ENCODE results near the gene COL6A1.

Gene COL6A1, protein sequence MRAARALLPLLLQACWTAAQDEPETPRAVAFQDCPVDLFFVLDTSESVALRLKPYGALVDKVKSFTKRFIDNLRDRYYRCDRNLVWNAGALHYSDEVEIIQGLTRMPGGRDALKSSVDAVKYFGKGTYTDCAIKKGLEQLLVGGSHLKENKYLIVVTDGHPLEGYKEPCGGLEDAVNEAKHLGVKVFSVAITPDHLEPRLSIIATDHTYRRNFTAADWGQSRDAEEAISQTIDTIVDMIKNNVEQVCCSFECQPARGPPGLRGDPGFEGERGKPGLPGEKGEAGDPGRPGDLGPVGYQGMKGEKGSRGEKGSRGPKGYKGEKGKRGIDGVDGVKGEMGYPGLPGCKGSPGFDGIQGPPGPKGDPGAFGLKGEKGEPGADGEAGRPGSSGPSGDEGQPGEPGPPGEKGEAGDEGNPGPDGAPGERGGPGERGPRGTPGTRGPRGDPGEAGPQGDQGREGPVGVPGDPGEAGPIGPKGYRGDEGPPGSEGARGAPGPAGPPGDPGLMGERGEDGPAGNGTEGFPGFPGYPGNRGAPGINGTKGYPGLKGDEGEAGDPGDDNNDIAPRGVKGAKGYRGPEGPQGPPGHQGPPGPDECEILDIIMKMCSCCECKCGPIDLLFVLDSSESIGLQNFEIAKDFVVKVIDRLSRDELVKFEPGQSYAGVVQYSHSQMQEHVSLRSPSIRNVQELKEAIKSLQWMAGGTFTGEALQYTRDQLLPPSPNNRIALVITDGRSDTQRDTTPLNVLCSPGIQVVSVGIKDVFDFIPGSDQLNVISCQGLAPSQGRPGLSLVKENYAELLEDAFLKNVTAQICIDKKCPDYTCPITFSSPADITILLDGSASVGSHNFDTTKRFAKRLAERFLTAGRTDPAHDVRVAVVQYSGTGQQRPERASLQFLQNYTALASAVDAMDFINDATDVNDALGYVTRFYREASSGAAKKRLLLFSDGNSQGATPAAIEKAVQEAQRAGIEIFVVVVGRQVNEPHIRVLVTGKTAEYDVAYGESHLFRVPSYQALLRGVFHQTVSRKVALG

DNA sequence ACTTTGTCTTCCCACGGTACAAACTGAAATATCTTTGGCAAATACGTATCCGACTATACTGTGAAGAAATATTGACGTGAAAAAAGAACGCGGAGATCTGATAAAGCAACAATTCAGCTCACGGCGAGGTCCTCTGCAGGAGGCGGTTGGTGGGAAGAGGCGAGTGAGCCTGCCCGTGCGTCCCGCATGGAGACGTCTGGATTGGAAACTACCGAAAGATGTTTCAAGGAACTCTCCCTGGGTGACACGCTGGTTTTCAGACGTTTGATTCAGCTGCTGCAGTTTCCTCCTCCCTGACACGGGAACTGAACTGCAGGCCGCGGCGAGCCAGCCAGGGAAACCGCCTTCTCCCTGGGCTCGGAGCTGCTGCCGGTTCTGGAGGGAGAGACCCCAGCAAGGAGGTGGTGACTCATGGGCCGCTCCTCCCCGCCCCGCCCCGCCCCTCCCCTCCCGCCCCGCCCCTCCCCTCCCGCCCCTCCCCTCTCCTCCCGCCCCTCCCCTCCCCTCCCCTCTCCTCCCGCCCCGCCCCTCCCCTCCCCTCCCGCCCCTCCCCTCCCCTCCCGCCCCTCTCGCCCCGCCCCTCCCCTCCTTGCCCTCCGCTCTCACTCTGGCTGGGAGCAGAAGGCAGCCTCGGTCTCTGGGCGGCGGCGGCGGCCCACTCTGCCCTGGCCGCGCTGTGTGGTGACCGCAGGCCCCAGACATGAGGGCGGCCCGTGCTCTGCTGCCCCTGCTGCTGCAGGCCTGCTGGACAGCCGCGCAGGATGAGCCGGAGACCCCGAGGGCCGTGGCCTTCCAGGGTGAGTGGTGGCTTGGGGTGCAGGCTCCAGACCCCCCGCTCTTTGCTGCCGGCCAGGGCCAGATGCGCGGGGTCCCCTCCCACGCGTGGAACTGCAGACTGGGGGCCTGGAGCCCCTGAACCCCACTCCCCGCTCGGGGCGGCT, at the start of gene COL6A1:
TSS of gene COL6A1 (plus strand) at position 620 of the 941 bp plus-strand sequence. CDS start at position 701, 81 bp downstream.
- no peak for DNase-seq

DNA sequence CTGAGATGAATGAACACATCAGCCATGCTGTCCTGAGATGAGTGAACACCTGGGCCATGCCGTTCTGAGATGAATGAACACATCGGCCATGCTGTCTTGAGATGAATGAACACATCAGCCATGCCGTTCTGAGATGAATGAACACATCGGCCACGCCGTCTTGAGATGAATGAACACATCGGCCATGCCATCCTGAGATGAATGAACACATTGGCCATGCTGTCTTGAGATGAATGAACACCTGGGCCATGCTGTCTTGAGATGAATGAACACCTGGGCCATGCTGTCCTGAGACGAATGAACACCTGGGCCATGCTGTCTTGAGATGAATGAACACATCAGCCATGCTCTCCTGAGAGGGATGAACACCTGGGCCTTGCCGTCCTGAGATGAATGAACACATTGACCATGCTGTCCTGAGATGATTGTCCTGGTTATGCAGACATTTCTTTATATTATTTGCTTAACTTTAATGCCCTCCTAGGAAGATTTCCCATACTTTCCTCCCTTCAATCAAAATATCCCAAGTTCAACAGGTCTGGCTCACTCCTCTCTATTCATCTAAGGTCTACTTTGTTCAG, 48.6 kb upstream of the COL6A1 start:
- DNase-seq: no peak

DNA sequence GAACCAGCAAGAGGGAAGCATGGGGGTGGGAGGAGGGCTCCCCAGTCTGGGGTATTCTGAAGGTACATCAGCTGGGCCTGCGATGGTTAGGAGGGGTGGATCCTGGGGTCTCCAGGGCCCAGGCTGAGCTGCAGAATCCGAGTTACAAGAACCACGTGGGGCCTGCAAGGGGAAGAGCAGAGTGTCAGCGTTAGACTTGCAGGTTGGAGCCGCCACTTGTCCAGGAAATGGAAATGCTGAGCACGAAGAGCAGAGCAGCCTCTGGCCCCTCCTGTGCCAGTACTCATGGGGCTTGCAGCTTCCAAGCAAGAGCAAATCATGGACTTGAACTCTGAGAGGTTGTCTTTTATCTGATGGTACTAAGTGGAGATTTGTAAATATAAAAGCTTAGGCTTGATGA, 47.5 kb upstream of the COL6A1 start:
- no peak for DNase-seq

DNA sequence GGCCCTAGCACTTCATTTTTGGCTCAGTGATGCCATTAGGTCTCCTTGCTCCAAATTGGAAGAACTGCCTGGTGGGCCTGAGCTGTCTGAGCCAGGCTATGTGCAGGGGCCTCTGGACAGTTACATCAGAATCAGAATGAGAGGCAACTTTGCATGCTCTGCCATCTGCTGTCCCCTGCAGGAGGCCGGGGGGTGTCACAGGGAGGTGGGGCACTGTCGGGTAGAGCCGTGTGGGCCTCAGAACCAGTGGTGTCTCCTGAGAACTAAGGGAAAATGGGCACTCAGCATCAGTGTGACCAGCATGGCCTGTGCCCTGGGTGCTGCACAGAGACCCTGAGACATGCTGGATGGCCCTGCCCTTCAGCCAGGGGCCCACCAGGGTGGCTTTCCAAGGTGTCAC, 47.0 kb upstream of the COL6A1 start:
- no peak for DNase-seq

DNA sequence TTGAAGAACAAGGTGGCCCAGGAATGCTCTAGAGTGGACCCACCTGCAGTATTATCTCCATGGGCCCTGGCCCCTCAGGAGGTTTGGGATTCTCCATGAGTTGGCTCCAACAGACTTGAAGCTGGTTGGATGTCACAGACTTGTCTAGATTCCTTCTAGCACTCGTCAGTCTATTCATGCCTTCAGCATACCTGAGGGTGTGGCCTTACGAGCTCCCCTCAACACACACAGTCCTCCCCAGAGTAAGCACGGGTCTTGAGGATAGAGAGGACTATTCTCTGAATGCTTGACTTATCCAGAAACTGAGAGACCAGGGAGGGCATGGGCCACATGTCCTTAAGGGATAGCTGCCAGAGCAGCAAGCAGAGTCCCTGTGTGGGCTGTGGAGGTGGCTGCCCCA, 45.9 kb upstream of the COL6A1 start:
- DNase-seq: no peak

DNA sequence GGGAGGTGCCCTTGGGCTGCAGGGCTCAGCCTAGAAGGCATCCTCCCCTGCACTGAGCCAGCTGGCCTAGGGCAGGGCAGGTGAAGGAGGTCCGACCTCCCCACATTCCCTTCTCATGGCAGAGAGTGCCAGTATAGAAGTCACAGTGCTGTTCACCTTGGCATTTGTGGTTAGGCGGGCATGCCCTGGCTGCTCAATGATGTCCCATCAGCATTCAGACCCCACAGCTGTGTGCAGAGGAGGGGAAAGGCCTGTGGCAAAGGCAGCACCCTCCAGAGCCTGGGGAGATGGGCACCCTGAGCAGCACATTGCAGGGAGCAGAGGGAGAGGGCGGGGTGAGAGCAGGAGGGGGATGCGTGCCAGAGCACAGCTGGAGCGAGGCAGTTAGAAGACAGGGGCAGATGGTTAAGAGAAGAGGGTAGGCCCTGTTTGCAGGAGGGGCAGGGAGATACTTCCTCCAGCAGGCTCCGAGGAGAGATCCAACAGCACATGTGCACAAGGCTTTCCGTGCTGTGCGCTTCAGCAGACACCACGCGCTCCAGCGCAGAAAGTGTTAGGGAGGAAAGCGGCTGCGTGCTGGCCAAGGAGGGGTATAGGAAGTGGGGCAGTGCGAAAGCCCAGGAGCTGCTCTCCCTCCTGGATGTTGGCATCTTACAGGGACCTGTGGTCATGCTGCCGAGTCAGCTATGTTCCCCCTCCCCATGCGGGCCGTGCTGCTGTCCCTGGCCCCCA, 43.7 kb upstream of the COL6A1 start:
- no peak for DNase-seq

DNA sequence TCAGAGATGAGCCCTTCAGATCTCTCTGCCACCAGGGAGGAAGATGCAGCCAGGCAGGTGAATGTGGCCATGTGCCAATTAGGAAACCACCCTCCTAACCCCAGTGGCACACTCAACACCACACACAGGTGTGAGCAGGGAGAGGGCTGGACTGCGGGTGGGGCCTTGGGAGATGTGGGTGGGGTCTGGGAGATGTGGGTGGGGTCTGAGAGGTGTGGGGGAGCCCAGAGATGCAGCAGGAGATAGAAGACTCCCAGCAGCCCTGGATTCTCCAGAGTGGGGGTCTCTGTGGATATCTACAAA, 43.2 kb upstream of the COL6A1 start:
- no peak for DNase-seq

DNA sequence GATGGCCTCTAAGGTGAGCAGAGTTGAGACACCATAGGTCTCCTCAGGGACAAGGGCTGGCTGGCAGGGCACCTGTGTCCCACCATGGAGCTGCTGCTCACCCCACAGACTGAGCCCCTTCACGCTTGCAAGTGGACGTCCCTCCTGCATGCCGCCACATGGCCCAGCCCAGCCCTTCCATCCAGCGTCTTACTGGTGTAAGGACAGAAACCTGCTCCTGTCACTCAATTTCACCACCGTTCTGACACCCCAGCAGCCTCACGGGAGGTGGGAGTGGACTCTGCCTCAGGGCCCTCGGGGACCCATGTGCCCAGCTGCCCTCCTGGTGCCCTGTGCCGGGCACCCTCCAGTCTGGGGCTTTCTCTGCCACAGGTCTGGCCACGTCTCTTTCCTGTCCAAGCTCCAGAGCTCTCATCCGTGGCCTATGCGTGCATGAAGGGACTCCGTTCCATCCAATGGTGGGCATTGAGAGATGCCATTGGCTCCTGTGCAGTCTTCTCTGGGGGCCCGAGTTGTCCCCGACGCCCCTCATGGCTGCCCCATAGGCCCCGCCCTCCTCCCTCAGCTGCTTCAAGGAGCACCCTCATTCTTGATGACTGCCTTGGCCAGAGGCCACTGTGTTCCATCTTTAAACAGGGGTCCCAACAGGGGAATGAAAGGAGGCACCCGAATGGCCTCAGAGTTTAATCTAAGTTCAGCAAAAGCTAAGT, 42.6 kb upstream of the COL6A1 start:
- no peak for DNase-seq

DNA sequence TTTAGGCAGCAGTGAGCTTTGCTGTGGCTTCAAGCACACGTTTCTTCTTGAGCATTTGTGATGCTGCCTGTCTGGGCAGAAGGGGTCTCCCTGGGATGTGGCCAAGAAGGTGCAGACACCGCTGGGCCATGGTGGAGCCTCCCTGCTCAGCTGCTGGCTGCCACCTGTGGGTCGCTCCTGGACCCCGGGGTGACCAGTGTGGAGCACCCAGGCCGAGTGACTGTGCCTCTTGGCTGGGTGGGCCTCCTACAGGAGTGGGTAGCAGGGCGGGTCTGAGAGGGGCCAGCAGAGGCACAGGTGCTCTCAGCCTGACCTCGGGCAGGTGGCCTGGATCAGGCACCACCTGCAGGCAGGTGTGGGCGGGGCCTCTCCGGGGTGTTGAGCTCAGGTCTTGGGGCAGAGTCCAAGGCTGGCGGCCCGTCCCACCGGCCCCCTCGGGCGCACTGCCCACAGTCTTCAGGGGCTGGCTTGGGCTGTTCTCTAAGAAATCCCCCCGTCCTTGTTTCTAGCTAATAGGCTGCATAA, 42.0 kb upstream of the COL6A1 start:
- DNase-seq: no peak

DNA sequence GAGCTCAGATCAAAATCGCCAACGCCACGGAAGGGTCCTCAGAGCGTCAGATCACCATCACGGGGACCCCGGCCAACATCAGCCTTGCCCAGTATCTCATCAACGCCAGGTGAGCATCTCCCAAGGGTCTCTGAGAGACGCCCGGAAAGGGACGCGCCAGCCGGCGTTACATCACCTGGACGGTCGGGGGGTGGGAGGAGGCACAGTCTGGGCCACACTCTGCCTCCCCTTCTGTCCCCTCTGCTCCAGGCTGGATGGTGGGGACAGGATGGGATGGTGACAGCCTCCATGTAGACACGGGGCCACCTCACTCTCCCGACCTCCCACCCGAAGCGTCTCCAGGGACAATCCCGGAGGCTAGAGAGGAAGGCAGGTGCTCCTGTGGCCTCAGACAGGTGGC, 41.5 kb upstream of the COL6A1 start:
- no peak for DNase-seq

DNA sequence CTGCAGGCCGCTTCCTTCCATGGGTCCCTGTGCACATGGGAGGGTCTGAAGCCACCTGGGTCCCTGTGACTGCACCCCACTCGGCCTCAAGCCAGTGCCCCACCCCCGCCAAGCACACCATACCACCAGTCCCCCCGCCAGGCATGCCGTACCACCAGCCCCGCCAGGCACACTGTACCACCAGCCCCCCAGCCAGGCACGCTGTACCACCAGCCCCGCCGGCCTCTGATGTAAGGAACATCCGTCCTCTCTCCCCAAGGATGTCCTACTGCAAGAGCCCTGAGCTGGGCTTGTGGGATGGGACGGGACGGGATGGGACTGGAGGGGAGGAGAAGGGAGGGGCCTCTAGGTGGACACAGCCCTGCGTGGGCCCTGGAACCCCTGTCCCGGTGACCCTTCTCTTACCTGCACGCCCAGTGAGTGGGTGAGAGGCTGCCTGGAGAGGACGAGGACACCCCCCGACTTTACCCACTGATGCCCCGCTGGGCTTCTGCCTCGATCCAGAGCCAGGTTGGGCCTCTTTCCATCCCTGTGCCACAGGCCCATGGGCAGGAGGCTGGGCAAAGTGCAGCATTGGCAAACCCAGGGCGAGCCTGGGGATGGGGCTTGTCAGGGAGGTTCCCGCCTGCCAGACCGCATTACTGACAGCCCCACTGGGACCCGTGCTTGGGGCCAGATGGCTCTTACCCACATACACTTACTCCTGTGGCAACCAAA, 40.8 kb upstream of the COL6A1 start:
- DNase-seq: no peak

DNA sequence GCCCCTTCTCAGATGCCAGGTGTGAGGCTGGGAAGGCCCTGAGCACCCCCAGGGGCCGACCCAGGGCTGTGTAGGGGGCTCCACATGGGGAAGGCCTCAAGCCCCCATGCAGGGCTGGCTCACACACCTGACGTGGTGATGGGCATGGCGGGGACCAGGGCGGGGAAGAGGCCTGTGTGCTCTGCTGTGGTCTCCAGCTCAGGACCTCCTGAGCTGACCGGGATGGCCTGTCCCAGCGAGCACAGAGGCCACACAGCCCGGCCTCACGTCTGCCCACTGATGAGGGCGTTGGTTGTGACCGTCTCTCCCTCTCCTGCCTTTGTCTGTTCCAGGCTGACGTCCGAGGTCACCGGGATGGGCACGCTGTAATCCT, 40.2 kb upstream of the COL6A1 start:
- DNase-seq: no peak

DNA sequence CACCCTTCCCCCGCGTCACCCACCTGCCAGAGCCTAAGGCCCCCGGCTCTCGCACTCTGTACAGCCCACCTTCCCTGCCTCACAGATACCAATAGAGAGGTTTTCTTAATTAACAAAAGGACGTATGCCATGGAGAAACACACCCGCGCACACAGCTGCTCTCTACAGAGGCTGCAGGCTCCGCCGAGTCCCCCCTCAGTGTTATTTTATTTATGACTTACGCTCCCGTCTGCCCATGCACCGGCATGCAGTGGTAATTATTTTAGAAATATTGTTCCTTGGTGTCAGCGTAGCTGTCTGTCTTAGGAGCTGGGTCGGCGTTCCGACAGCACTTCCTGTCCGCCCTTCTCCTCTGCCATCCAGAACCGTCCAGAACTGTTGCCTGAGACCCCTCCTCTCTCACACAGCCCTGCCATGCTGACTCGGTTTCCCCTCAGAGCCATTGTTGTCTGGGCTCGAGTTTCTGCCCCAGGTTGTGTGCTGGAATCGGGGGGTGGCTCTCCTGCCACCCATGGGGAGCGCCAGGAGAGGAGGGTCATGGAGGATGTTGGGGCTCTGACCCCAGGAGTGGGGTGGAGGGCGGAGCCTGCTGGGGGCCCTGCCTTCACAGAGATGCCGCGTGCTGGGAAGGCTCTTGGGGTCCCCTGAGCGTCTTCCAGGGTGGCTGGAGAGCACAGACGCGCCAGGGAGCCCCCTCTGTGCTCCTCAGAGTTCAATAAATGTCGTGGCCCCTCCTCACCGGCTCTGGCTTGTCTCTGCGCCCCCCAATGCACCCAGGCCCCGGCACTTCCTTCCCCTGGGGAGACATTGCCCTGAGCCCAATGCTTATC, 39.6 kb upstream of the COL6A1 start:
- DNase-seq: no peak

DNA sequence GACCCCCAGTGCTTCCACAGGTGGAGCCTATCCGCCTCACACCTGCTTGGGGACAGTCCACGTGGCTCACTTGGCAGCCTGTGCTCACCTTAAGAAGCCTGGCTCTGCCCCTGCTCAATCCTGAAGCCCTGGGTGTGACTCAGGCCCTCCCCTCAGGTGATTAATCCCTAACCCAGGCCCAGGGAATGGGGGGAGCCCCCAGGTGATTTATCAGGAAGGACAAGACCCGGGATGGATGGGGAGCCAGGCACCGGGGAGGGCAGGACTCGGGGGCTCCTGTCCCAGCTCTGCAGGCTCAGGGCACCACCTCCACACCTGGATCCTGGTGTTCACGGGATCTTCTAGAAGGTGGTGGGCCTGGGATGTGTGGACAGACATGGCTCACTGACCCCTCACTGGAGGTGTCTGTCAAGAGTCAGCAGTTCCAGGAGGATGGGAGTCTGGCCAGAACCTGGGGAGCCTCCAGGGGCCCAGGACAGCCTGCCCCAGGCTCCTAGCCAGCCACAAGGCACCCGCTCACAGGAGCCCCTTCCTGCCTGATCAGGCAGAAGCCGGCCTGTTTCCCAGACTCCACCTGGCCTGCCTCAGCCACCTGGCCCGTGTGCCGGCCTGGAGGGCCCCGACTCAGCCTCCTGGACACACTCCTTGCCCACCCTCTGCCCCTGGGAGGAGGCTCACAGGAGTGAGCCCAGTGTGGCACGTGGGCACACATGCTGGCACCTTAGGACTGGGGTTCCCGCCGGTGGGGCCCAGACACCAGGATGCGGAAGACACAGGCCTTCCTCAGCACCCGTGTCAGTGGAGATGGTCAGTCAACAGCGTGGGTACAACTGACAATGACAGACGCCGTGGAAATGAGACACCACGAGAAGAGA, 38.6 kb upstream of the COL6A1 start:
- DNase-seq: no peak

DNA sequence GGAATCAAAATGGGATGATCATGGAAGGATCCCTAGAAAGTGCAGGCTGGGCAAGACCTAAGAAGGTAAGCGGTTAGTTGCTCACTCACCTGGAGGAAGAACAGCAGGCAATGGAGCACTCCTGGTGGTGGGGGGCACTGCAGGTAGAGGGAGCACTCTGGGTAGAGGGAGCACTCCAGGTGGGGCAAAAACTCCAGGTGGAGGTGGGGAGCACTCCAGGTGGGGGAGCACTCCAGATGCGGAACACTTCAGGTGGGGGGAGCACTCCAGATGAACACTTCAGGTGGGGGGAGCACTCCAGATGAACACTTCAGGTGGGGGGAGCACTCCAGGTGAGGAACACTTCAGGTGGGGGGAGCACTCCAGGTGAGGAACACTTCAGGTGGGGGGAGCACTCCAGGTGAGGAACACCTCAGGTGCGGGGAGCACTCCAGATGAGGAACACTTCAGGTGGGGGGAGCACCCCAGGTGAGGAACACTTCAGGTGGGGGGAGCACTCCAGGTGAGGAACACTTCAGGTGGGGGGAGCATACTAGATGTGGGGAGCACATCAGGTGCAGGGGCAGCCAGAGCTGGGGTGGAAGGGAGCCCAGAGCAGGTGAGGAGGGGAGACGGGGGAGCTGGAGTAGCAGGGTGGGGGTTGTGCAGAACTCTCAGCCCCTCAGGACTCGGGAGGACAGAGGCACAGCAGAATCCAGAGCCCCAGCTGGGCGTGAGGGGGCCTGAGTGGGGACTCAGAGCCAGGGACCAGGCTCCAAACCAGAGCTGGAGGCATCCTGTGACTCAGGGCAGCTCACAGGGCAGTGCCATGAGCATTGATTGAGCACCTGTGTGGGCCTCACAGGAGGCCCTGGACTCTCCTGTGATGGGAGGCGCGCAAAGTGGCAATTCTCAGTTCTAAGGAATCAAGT, 37.7 kb upstream of the COL6A1 start:
- DNase-seq: no peak

DNA sequence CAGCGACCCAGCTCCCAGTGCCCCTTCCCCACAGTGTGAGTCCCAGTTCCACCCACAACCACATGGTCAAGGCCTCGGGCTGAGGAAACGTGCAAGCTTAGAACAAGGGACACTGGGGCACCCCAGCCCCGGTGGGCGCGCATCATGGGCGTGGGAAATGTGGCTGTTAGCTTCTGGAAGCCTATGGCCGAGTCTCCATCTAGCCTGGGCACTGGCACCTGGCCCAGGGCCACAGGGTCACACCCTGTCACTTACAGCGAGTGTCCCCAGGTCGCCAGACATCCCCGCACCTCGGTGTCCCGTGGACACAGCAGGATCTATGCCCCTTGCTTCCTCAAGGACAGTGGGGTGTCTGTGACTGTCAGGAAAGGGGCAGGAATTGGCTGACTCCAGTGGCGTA, 37.0 kb upstream of the COL6A1 start:
- no peak for DNase-seq

Data from NCI-H510A (cell line).